GM13977 (cell line): ENCODE results near the gene VWA3B.
"Not testable (repeated sequence)": the region's sequence is repeated elsewhere in the genome, so short reads cannot be mapped to it uniquely, and the experiment has no call there.

Experiments used
- DNase-seq: peaks from one replicate; pipeline ENCODE4 v3.0.0; 2012; ENCODE audit warnings: low spot score
- in situ Hi-C: fragments of 300-500 bp; cut with MboI; formaldehyde crosslinking; loops from one replicate; pipeline ENCODE4 v1.12.0; 2022; ENCODE audit warnings: low sequenced_read_pairs, low pct_unique_long_range_greater_than_20kb, mixed read lengths, inconsistent platforms; ENCODE audit not compliant: unreplicated experiment
- TF ChIP-seq, protein P1 (sequence below): IDR thresholded peaks from 2 replicates; pipeline ENCODE4 v1.5.1; 2012; ENCODE audit warnings: mild to moderate bottlenecking, control low read depth; ENCODE audit not compliant: insufficient read depth; ENCODE audit errors: extremely low read depth, missing control alignments

Gene VWA3B

DNA sequence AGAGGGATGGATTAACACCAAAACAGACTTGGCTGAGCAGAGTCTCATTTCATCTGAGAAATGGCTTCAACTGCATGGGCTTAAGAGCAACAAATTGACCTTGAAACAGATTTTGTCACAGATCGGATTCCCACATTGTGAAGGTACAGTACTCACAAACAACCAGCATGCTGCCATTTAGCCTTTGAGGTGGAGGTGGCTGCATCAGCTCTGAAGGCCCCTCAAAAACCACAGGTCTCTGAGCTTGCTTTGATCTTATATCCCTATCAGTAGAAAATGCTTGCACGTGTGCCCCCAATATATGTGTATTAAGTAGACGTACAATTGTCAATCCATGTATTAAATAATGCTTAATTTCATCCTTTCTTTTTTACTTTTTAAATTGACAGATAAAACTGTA, 6.2 kb downstream of the VWA3B start:
- no peak for DNase-seq
- in situ Hi-C loops, result no loop called here
- TF ChIP-seq, protein P1, sequence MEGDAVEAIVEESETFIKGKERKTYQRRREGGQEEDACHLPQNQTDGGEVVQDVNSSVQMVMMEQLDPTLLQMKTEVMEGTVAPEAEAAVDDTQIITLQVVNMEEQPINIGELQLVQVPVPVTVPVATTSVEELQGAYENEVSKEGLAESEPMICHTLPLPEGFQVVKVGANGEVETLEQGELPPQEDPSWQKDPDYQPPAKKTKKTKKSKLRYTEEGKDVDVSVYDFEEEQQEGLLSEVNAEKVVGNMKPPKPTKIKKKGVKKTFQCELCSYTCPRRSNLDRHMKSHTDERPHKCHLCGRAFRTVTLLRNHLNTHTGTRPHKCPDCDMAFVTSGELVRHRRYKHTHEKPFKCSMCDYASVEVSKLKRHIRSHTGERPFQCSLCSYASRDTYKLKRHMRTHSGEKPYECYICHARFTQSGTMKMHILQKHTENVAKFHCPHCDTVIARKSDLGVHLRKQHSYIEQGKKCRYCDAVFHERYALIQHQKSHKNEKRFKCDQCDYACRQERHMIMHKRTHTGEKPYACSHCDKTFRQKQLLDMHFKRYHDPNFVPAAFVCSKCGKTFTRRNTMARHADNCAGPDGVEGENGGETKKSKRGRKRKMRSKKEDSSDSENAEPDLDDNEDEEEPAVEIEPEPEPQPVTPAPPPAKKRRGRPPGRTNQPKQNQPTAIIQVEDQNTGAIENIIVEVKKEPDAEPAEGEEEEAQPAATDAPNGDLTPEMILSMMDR, result no peak

DNA sequence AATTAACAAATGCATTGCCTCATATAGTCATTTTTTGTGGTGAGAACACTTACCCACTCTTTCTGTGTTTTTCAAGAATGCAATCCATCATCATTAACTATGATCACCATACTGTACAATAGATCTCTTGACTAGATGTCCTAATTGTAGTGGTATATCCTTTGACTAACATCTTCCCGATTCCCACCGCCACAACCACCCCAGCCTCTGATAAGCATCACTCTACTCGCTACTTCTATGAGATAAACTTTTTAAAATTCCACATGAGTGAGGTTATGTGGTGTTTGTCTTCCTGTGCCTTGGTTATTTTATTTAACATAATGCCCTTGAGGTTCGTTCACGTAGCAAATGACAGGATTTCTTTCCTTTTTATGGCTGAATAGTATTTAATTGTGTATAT, 6.6 kb downstream of the VWA3B start:
- TF ChIP-seq, protein P1, result no peak
- no peak for DNase-seq
- in situ Hi-C loops, result no loop called here

DNA sequence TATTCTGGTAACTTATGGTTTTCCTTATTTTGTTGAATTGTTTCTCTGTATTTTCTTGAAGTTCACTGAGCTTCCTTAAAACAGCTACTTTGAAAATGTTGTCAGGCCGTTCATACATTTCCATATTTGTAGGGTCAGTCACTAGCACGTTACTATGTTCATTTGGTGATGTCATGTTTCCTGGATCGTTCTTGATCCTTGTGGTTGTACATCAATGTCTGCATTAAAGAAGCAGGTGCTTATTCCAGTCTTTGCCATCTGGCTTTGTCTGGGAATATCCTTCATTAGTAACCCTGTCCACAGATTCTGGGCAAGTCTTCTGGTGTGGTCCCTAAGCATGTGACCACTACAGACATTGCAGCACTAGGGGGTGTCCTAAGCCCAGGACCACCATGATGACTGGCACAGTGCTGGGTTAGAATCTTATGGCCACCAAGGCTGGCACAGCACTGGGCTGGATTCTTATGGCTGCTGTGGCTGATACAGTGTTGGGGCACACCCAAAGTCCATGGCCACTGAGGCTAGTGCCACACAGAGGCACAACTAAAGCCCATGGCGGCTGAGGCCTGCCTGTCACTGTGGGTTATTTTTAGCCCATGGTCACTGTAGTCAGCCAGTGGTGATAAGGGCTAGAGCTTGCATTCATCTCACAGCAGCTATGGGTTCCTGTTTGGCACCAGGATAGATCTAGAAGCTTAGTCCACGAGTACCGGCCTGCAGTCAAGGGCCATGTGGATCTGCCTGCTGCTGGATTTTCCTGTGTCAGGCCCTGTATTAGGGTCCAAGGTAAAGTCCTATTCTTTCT, 13.2 kb downstream of the VWA3B start:
- in situ Hi-C loops, result no loop called here
- TF ChIP-seq, protein P1, result no peak
- DNase-seq, result no peak

DNA sequence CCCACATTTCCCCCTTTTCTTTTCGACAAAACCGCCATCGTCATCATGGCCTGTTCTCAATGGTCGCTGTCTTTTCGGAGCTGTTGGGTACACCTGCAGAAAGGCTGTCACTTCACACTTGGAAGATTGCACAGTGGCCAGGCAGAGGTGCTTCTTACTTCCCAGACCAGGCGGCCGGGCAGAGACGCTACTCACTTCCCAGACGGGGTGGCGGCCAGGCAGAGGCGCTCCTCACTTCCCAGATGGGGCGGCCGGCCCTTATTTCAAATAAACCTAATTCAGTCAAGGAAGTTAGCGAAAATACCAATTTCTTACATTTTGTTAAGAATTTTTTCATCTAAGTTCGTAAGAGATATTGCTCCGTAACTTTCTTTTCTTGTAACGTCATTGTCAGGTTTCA, 15.3 kb downstream of the VWA3B start:
- DNase-seq, in situ Hi-C loops: not testable (repeated sequence)

DNA sequence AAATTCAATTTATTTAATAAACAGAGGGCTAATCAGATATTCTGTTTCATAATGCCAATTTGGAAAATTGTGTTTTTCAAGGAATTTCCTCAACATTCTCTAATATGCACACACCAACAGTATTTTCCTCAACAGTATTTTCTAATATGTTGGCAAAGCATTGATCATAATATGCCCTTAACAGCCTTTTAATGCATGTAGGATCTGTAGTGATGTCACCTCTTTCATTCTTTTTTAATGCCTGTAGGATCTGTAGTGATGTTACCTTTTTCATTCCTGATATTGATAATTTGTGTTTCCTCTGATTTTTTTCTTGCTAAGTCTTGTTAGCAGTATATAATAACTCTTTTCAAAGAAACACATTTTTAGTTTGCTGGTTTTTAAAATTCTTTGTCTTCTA, 15.9 kb downstream of the VWA3B start:
- TF ChIP-seq, protein P1, result no peak
- no peak for DNase-seq
- in situ Hi-C loops, result no loop called here

DNA sequence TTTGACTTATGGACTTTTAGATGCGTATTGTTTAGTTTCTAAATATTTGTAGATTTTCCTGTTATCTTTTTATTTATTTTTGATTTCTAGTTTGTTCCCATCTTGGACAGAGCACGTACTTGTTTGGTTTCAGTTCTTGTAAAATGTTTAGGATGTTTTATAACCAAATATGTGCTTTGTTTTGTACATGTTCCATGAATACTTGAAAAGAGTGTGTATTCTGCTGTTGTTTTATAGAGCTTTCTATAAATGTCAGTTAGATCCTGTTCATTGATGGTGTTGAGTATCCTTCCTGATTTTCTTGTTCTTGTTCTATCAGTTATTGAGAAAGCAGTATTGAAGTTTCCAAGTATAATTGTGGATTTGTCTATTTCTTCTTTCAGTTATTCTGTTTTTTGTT, 21.1 kb downstream of the VWA3B start:
- no peak for DNase-seq
- TF ChIP-seq, protein P1, result no peak
- in situ Hi-C loops, result no loop called here

- DNase-seq, result no peak
- in situ Hi-C loops, result no loop called here
These were observed 23.8 kb downstream of the VWA3B start for GRCh38 chr2:98110741-98111140.

More at GRCh38 chr2:98110741-98111140, 23.8 kb downstream of the VWA3B start:
- TF ChIP-seq, protein P1, result no peak
